AG04450 (cell line): ENCODE measurements around the gene AUTS2. TPM values are rescaled to one million over a fixed set of nuclear protein-coding genes. Genes with fewer than 3 reads are reported as not detected.

Source experiments
- CTCF ChIA-PET: fragments of 300-600, 350-600 bp; formaldehyde crosslinking; extraction: SDS; loops from one replicate; lab custom pipeline; 2022; ENCODE audit warnings: antibody characterized with exemption, inconsistent platforms; lab: Charles Lee
- POLR2A ChIA-PET: fragments of 350-600 bp; formaldehyde crosslinking; extraction: SDS; loops from one replicate; lab custom pipeline; 2021; ENCODE audit warnings: antibody characterized with exemption, inconsistent platforms; lab: Yijun Ruan, JAX
- DNase-seq: peaks from one replicate; pipeline ENCODE4 v3.0.0-alpha.2; 2011; ENCODE audit warnings: low read depth, low spot score
- H3K27ac ChIP-seq: one replicate; pipeline ENCODE4 v1.5.1; 2012; ENCODE audit warnings: low read depth, low read length, control low read depth
- H3K27me3 ChIP-seq: one replicate; pipeline ENCODE4 v1.6.0; 2012; ENCODE audit warnings: low read length; ENCODE audit not compliant: control insufficient read depth, insufficient read depth
- H3K4me3 ChIP-seq: 2 replicates; pipeline ENCODE4 v1.5.1; 2011; ENCODE audit warnings: mild to moderate bottlenecking, low read depth, low read length, control low read depth
- H3K9me3 ChIP-seq: 2 replicates; pipeline ENCODE4 v1.5.1; 2012; ENCODE audit warnings: low read length; ENCODE audit not compliant: control insufficient read depth, insufficient read depth
- CTCF ChIP-seq: IDR thresholded peaks from 2 replicates; pipeline ENCODE4 v1.5.1; 2011; ENCODE audit warnings: low read depth, low read length, control low read depth, inconsistent platforms
- polyA plus RNA-seq: library from polyadenylated mRNA; depleted of rRNA; stranded (reverse); fragments of >200 nt; gene quantifications from 2 replicates; pipeline ENCODE4 v1.2.3, GENCODE V29; 2011

Gene AUTS2
- polyA plus RNA-seq, 1 experiment: 1.5 TPM

- H3K4me3 ChIP-seq: no peak overlapping the region
- CTCF ChIA-PET: no interaction called here
- TF ChIP-seq CTCF: no peak
- H3K27ac ChIP-seq: no peak overlapping the region
- H3K27me3 ChIP-seq: no peaks in the 10 kb centered on the region
- POLR2A ChIA-PET: no interaction called here
- H3K9me3 ChIP-seq: peaks cover 2% of the 10 kb centered on the region; the same call in 1 of the 2 replicates
- DNase-seq: no peak
These were observed 522.6 kb downstream of the AUTS2 start for GRCh38 chr7:70120851-70121250.

- Histone ChIP-seq H3K27me3 (no peaks in the 10 kb centered on the region), H3K27ac (no peak overlapping the region), H3K4me3 (no peak overlapping the region), H3K9me3 (no peaks in the 10 kb centered on the region)
- no peak for DNase-seq
- CTCF ChIA-PET: no interaction called here
- POLR2A ChIA-PET: no interaction called here
- no peak for TF ChIP-seq CTCF
These were observed 533.5 kb downstream of the AUTS2 start for GRCh38 chr7:70131817-70132216.

- ChIA-PET CTCF (no interaction called here), POLR2A (no interaction called here)
- no peak for DNase-seq
- Histone ChIP-seq H3K4me3 (no peak overlapping the region), H3K9me3 (no peaks in the 10 kb centered on the region), H3K27ac (no peak overlapping the region), H3K27me3 (no peaks in the 10 kb centered on the region)
- no peak for TF ChIP-seq CTCF
These were observed 534.1 kb downstream of the AUTS2 start for GRCh38 chr7:70132226-70132851.

- Histone ChIP-seq H3K27me3 (no peaks in the 10 kb centered on the region), H3K27ac (no peak overlapping the region), H3K9me3 (no peaks in the 10 kb centered on the region), H3K4me3 (no peak overlapping the region)
- no peak for DNase-seq
- no peak for TF ChIP-seq CTCF
- POLR2A ChIA-PET: no interaction called here
- CTCF ChIA-PET: interaction anchor here (0.8 kb wide), 1 partner anchor 25 kb away, joined by 3 read pairs; no protein-coding TSS in a partner anchor
These were observed 534.8 kb downstream of the AUTS2 start for GRCh38 chr7:70132852-70133690.

GRCh38 chr7:70134029-70134770 lies 535.9 kb downstream of the AUTS2 start:
- no peaks in the 10 kb centered on the region for H3K27me3 ChIP-seq
- POLR2A ChIA-PET: no interaction called here
- no peak for DNase-seq
- TF ChIP-seq CTCF: no peak
- CTCF ChIA-PET: no interaction called here
- no peaks in the 10 kb centered on the region for H3K9me3 ChIP-seq
- H3K4me3 ChIP-seq: no peak overlapping the region
- no peak overlapping the region for H3K27ac ChIP-seq
